ENCODE data around the gene PIP5K1B. TPM values are rescaled to one million over a fixed set of nuclear protein-coding genes. Genes with fewer than 3 reads are reported as not detected.

The PIP5K1B gene
- total and polyA plus RNA-seq, 2 donors (not counting 3 experiments of a cell fraction or from before 2014, with no cell fraction given), result 0.27 TPM; not detected in 1

DNA sequence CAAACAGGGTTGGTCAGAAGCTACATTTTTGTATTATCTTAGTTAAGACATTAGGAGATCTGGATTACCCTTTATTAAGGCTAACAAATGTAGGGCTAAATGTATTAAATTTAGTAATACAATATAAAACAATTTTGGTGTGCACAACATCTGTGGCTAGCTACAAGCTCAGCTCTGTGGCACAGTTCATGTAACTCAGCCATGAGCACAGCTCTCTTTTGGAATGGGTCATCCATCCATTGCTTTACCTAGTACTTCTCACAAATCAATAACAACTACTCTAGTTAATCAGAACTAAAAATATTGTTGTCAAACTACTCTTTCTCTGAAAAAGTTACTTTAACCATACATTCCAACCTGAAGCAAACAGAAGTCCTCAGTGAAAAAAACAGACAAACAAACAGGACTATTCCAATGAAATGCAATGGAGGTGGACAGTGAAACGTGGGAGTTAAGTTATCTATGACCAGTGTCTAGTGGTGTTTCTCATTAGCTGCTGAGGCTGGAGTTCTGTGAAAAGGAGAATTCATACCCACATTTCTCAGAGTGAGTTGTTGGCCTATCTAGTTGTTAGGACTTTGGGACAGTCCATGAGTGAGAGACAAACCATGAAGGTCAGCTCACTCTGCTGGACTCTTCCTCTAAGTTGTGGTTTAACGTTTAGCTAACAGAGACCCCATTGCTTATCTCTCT lies 55.1 kb downstream of the PIP5K1B start:
- intact Hi-C loops (cut with micrococcal nuclease) (no loop called here), dilution Hi-C loops (cut with MboI; ENCODE audit: extremely low pct_ligation_motif_present, low sequenced_read_pairs) (no loop called here)
- no peak overlapping the region for H2AFZ ChIP-seq (ENCODE audit: low read depth, low read length)
- FAIRE-seq (no peak), DNase-seq (ENCODE audit: low read depth, low spot score) (no peak)
- no peaks in the 10 kb centered on the region for H3K9me3 ChIP-seq (replicated peaks; ENCODE audit: control insufficient read depth, insufficient read depth, low read length)
- no peaks in the 10 kb centered on the region for H3K79me2 ChIP-seq (ENCODE audit: control insufficient read depth, insufficient read depth, low read length)
- no peaks in the 10 kb centered on the region for H3K36me3 ChIP-seq (ENCODE audit: control insufficient read depth in 2 of 2, extremely low read depth in 1 of 2, insufficient read depth in 2 of 2, low read length in 2 of 2)
- no peaks in the 10 kb centered on the region for H3K9me1 ChIP-seq (replicated peaks; ENCODE audit: control insufficient read depth, extremely low read depth, insufficient read depth, low read length)
- TF ChIP-seq, protein P1, sequence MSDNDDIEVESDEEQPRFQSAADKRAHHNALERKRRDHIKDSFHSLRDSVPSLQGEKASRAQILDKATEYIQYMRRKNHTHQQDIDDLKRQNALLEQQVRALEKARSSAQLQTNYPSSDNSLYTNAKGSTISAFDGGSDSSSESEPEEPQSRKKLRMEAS (IDR thresholded peaks at IDR 0.05; ENCODE audit: insufficient read depth, insufficient read length), result no peak
- TF ChIP-seq POLR2A (IDR thresholded peaks at IDR 0.05; ENCODE audit: low read depth, low read length) (no peak), JUN (IDR thresholded peaks at IDR 0.05; ENCODE audit: borderline replicate concordance, insufficient read depth, insufficient read length, low read depth) (no peak), GATA2 (IDR thresholded peaks at IDR 0.05; ENCODE audit: insufficient read depth, insufficient read length, low read depth, low read length) (no peak), FOS (IDR thresholded peaks at IDR 0.05; ENCODE audit: borderline replicate concordance, insufficient read depth, low read length) (no peak), MYC (IDR thresholded peaks at IDR 0.05; ENCODE audit: low read depth, low read length) (no peak), POLR2AphosphoS5 (IDR thresholded peaks at IDR 0.05; ENCODE audit: insufficient read depth, low read depth, low read length) (no peak), EZH2 (IDR thresholded peaks at IDR 0.05; ENCODE audit: borderline replicate concordance, low read depth, low read length, severe bottlenecking) (no peak)
- TF ChIP-seq, protein P2, sequence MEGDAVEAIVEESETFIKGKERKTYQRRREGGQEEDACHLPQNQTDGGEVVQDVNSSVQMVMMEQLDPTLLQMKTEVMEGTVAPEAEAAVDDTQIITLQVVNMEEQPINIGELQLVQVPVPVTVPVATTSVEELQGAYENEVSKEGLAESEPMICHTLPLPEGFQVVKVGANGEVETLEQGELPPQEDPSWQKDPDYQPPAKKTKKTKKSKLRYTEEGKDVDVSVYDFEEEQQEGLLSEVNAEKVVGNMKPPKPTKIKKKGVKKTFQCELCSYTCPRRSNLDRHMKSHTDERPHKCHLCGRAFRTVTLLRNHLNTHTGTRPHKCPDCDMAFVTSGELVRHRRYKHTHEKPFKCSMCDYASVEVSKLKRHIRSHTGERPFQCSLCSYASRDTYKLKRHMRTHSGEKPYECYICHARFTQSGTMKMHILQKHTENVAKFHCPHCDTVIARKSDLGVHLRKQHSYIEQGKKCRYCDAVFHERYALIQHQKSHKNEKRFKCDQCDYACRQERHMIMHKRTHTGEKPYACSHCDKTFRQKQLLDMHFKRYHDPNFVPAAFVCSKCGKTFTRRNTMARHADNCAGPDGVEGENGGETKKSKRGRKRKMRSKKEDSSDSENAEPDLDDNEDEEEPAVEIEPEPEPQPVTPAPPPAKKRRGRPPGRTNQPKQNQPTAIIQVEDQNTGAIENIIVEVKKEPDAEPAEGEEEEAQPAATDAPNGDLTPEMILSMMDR (IDR thresholded peaks at IDR 0.05; ENCODE audit: extremely low read depth in 1 of 2, insufficient read depth in 1 of 2, low read depth in 1 of 2, low read length in 2 of 2), result no peak
- no peaks in the 10 kb centered on the region for H3K4me1 ChIP-seq (ENCODE audit: control insufficient read depth, extremely low read depth, insufficient read depth, low read length)
- H3K9ac ChIP-seq (replicated peaks; ENCODE audit: extremely low read depth, insufficient read depth, low read length), result no peak overlapping the region
- no peaks in the 10 kb centered on the region for H4K20me1 ChIP-seq (replicated peaks; ENCODE audit: control insufficient read depth, extremely low read depth, insufficient read depth, low read length)
- CTCF ChIA-PET, result interaction anchor here (0.7 to 1.1 kb wide), 3 partner anchors 9 to 17 kb away, joined by 3 read pairs; no protein-coding TSS in a partner anchor
- no peak overlapping the region for H3K27ac ChIP-seq (ENCODE audit: insufficient read depth, low read depth, low read length)
- H3K4me2 ChIP-seq (ENCODE audit: insufficient read depth, low read length), result no peak overlapping the region
- H3K27me3 ChIP-seq (ENCODE audit: control insufficient read depth in 2 of 2, insufficient read depth in 2 of 2, low read length in 2 of 2), result peaks cover 8 to 22% of the 10 kb centered on the region in 2 experiments
- POLR2A ChIA-PET, result no interaction called here
- no peak overlapping the region for H3K4me3 ChIP-seq (replicated peaks in 1 of 3; ENCODE audit: insufficient read depth in 1 of 3, low read depth in 1 of 3, low read length in 3 of 3)
- no TSS peak for BruUV-seq (replicated peaks)
